Measurements from ENCODE around the gene IRF5. TPM values are rescaled to one million over a fixed set of nuclear protein-coding genes. Genes with fewer than 3 reads are reported as not detected.

IRF5 gene
- polyA plus RNA-seq, 1 donor (not counting 4 experiments of a cell fraction or from before 2014, with no cell fraction given), result 0.88 TPM

DNA sequence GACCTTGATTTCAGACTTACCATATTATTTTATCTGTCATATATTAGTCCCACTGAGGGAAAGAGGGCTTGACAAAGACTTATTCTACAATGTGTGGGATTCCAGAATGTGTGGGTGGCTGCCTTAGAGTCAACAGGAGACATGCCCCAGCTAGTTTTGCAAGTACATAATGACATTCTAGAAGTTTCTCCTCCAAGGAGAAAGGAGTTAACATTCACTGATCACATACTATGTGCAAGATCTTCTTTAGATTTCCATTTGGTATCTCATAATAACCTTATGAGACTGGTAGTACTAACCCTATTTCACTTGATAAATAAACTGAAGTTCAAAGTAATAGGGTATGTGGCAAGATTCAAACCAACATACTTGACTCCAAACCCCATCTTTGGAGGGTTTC is 25.2 kb downstream of the IRF5 start:
- Histone ChIP-seq H3K36me3 (ENCODE audit: control insufficient read depth in 2 of 2, extremely low read depth in 1 of 2, insufficient read depth in 2 of 2, low read length in 2 of 2) (peaks cover 6 to 26% of the 10 kb centered on the region in 2 experiments), H3K9me1 (ENCODE audit: control insufficient read depth, extremely low read depth, insufficient read depth, low read length) (no peaks in the 10 kb centered on the region), H3K27ac (ENCODE audit: control insufficient read depth, insufficient read depth, low read length) (peak overlapping the region; percentile 98), H3K4me3 (ENCODE audit: control insufficient read depth in 2 of 3, extremely low read depth in 1 of 3, insufficient read depth in 2 of 3, low read depth in 1 of 3, low read length in 3 of 3) (peak overlapping the region in 2 of 3 experiments; percentile 27 to 43), H4K20me1 (ENCODE audit: control insufficient read depth, extremely low read depth, insufficient read depth, low read length) (no peaks in the 10 kb centered on the region), H3K79me2 (ENCODE audit: control insufficient read depth, insufficient read depth, low read length) (no peaks in the 10 kb centered on the region), H3K4me1 (ENCODE audit: control insufficient read depth, extremely low read depth, insufficient read depth, low read length) (peaks cover 28% of the 10 kb centered on the region), H3K9me3 (ENCODE audit: control insufficient read depth, low read depth, low read length) (no peaks in the 10 kb centered on the region), H2AFZ (ENCODE audit: control insufficient read depth, low read length) (no peak overlapping the region), H3K4me2 (ENCODE audit: control insufficient read depth, extremely low read depth, insufficient read depth, low read depth, low read length) (peak overlapping the region; percentile 74), H3K27me3 (ENCODE audit: control insufficient read depth, extremely low read depth, insufficient read depth, low read length) (no peaks in the 10 kb centered on the region), H3K9ac (ENCODE audit: control insufficient read depth, extremely low read depth, insufficient read depth, low read length) (peak overlapping the region; percentile 24)
- FAIRE-seq (no peak), DNase-seq (ENCODE audit: low read depth, low spot score) (peak; percentile 38)
- no peak for TF ChIP-seq EZH2 (IDR thresholded peaks at IDR 0.05; ENCODE audit: low read length)
- TF ChIP-seq, protein P1, sequence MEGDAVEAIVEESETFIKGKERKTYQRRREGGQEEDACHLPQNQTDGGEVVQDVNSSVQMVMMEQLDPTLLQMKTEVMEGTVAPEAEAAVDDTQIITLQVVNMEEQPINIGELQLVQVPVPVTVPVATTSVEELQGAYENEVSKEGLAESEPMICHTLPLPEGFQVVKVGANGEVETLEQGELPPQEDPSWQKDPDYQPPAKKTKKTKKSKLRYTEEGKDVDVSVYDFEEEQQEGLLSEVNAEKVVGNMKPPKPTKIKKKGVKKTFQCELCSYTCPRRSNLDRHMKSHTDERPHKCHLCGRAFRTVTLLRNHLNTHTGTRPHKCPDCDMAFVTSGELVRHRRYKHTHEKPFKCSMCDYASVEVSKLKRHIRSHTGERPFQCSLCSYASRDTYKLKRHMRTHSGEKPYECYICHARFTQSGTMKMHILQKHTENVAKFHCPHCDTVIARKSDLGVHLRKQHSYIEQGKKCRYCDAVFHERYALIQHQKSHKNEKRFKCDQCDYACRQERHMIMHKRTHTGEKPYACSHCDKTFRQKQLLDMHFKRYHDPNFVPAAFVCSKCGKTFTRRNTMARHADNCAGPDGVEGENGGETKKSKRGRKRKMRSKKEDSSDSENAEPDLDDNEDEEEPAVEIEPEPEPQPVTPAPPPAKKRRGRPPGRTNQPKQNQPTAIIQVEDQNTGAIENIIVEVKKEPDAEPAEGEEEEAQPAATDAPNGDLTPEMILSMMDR (optimal IDR thresholded peaks at IDR 0.05 in 1 of 3, IDR thresholded peaks at IDR 0.05 in 1 of 3, conservative IDR thresholded peaks at IDR 0.05 in 1 of 3; ENCODE audit: extremely low read depth in 1 of 3, insufficient read depth in 2 of 3, low read length in 3 of 3), result no peak
- dilution Hi-C loops (cut with MboI; ENCODE audit: extremely low pct_ligation_motif_present, low sequenced_read_pairs), result no loop called here

DNA sequence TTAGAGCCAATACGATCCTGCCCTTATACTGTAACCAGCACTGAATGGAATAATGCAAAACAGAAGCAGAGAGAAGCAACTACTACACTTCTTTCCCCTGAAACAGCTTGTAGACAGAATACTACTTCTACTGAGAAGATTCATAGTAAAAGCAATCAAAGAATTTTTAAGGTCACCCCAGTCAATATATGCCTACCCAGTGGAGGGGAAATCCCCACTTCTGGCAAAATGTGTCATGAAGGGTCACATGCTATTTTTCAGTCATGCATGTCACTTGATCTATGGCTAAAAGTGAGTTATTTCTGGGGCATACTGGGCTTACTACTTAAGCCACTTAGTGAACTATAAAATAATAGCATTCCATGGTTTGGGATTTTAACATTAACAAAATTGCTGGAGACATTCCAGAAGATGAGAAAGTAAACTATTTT is 25.6 kb downstream of the IRF5 start:
- dilution Hi-C loops (cut with MboI; ENCODE audit: extremely low pct_ligation_motif_present, low sequenced_read_pairs), result no loop called here
- Histone ChIP-seq H3K9ac (ENCODE audit: control insufficient read depth, extremely low read depth, insufficient read depth, low read length) (no peak overlapping the region), H3K4me3 (ENCODE audit: control insufficient read depth in 2 of 3, extremely low read depth in 1 of 3, insufficient read depth in 2 of 3, low read depth in 1 of 3, low read length in 3 of 3) (no peak overlapping the region), H3K4me2 (ENCODE audit: control insufficient read depth, extremely low read depth, insufficient read depth, low read depth, low read length) (peak overlapping the region; percentile 74), H4K20me1 (ENCODE audit: control insufficient read depth, extremely low read depth, insufficient read depth, low read length) (no peaks in the 10 kb centered on the region), H3K27me3 (ENCODE audit: control insufficient read depth, extremely low read depth, insufficient read depth, low read length) (no peaks in the 10 kb centered on the region), H3K9me3 (ENCODE audit: control insufficient read depth, low read depth, low read length) (no peaks in the 10 kb centered on the region), H3K27ac (ENCODE audit: control insufficient read depth, insufficient read depth, low read length) (peak overlapping the region; percentile 98), H3K36me3 (ENCODE audit: control insufficient read depth in 2 of 2, extremely low read depth in 1 of 2, insufficient read depth in 2 of 2, low read length in 2 of 2) (peaks cover 6 to 26% of the 10 kb centered on the region in 2 experiments), H3K9me1 (ENCODE audit: control insufficient read depth, extremely low read depth, insufficient read depth, low read length) (no peaks in the 10 kb centered on the region), H2AFZ (ENCODE audit: control insufficient read depth, low read length) (no peak overlapping the region), H3K79me2 (ENCODE audit: control insufficient read depth, insufficient read depth, low read length) (no peaks in the 10 kb centered on the region), H3K4me1 (ENCODE audit: control insufficient read depth, extremely low read depth, insufficient read depth, low read length) (peaks cover 28% of the 10 kb centered on the region)
- TF ChIP-seq EZH2 (IDR thresholded peaks at IDR 0.05; ENCODE audit: low read length), result no peak
- TF ChIP-seq, protein P1 (optimal IDR thresholded peaks at IDR 0.05 in 1 of 3, IDR thresholded peaks at IDR 0.05 in 1 of 3, conservative IDR thresholded peaks at IDR 0.05 in 1 of 3; ENCODE audit: extremely low read depth in 1 of 3, insufficient read depth in 2 of 3, low read length in 3 of 3), result no peak
- DNase-seq (ENCODE audit: low read depth, low spot score), result no peak
- FAIRE-seq, result no peak
